ENCODE measurements around the gene SCYL3. TPM values are rescaled to one million over a fixed set of nuclear protein-coding genes. Genes with fewer than 3 reads are reported as not detected.

The SCYL3 gene
- total RNA-seq, 1 donor from 2014 or later, result 8.1 TPM

DNA sequence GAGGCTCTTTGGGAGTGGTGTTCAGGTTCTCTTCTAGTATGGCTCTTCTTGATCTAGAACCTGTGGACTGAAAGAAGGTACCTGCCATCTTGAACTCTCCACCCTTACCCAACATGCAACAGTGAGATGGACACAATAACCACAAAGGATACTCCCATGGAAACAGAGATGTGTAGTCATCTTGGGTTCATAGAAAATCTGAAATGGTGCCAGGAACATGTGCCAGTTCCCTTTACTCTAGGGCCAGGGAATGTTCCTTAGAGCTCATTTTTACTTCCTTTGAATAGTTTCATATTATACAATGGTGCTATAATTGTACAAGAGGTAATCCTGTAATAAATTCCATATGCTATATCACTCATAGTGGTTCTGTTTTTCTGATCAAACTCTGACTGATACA lies 13.2 kb upstream of the SCYL3 start:
- TF ChIP-seq CTCF (conservative IDR thresholded peaks at IDR 0.05), result no peak
- Mint-ChIP-seq H3K9me3 (peaks cover 2% of the 10 kb centered on the region), H3K36me3 (ENCODE audit: low read depth) (no peaks in the 10 kb centered on the region), H3K27me3 (ENCODE audit: low read depth) (peaks cover 16% of the 10 kb centered on the region), H3K4me3 (no peak overlapping the region), H3K27ac (ENCODE audit: unreplicated experiment) (no peak overlapping the region), H3K4me1 (no peaks in the 10 kb centered on the region)
- no peak for DNase-seq (ENCODE audit: low read depth, low spot score)

- H3K27ac Mint-ChIP-seq (ENCODE audit: unreplicated experiment), result no peak overlapping the region
- DNase-seq (ENCODE audit: low read depth, low spot score), result no peak
- H3K4me1 Mint-ChIP-seq, result no peaks in the 10 kb centered on the region
- no peak overlapping the region for H3K4me3 Mint-ChIP-seq
- TF ChIP-seq CTCF (conservative IDR thresholded peaks at IDR 0.05), result no peak
- H3K36me3 Mint-ChIP-seq (ENCODE audit: low read depth), result no peaks in the 10 kb centered on the region
- peaks cover 30% of the 10 kb centered on the region for H3K27me3 Mint-ChIP-seq (ENCODE audit: low read depth)
- peaks cover 2% of the 10 kb centered on the region for H3K9me3 Mint-ChIP-seq
Measured at GRCh38 chr1:169904834-169905233, 11.1 kb upstream of the SCYL3 start.

DNA sequence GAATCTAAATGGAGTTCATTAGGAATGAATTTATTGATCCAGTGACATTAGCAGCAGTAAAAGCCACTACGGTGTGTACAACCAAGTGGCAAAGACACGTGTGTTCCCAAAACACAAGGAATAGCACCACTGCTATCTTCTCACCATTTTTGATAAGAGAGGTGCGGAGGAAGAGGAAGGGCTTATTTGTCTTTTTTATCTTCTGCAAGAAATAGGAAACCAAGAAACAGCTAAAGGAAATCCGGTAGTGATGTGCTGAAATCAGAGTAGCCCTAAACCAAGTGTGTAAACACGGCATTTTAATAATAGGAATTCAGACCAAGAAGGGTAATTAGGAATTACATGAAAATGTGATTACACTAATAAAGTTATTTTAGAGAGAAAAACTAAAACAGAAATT lies 9.1 kb upstream of the SCYL3 start:
- Mint-ChIP-seq H3K9me3 (peaks cover 2% of the 10 kb centered on the region), H3K4me1 (no peaks in the 10 kb centered on the region), H3K36me3 (ENCODE audit: low read depth) (no peaks in the 10 kb centered on the region), H3K4me3 (no peak overlapping the region), H3K27me3 (ENCODE audit: low read depth) (peaks cover 46% of the 10 kb centered on the region), H3K27ac (ENCODE audit: unreplicated experiment) (no peak overlapping the region)
- TF ChIP-seq CTCF (conservative IDR thresholded peaks at IDR 0.05), result no peak
- no peak for DNase-seq (ENCODE audit: low read depth, low spot score)

- Mint-ChIP-seq H3K4me1 (no peaks in the 10 kb centered on the region), H3K4me3 (no peak overlapping the region), H3K27ac (ENCODE audit: unreplicated experiment) (no peak overlapping the region), H3K27me3 (ENCODE audit: low read depth) (peaks cover 61% of the 10 kb centered on the region), H3K36me3 (ENCODE audit: low read depth) (no peaks in the 10 kb centered on the region), H3K9me3 (peaks cover 2% of the 10 kb centered on the region)
- no peak for TF ChIP-seq CTCF (conservative IDR thresholded peaks at IDR 0.05)
- DNase-seq (ENCODE audit: low read depth, low spot score), result no peak
Measured at GRCh38 chr1:169901115-169901514, 7.4 kb upstream of the SCYL3 start.

DNA sequence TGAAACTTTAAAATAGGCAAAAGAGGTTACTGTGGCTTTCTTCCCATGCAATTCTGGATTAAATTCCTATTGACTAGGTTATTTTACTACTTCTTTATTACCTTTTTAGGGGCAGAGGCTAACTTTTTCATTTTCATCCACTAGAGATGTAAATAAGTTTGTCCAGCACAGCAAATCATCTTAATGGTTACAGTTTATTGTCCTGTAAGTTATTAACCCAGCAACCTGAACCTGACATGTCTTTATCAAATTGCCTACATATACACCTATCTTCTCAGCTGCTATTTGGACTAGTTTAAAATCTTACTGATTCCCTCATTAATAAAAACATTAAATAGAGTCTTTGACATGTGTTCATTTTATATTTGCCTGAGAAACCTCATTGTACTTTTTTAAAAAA lies 6.9 kb upstream of the SCYL3 start:
- H3K27me3 Mint-ChIP-seq (ENCODE audit: low read depth), result peaks cover 64% of the 10 kb centered on the region
- no peak for TF ChIP-seq CTCF (conservative IDR thresholded peaks at IDR 0.05)
- H3K9me3 Mint-ChIP-seq, result peaks cover 2% of the 10 kb centered on the region
- no peaks in the 10 kb centered on the region for H3K4me1 Mint-ChIP-seq
- DNase-seq (ENCODE audit: low read depth, low spot score), result no peak
- no peak overlapping the region for H3K27ac Mint-ChIP-seq (ENCODE audit: unreplicated experiment)
- H3K36me3 Mint-ChIP-seq (ENCODE audit: low read depth), result no peaks in the 10 kb centered on the region
- no peak overlapping the region for H3K4me3 Mint-ChIP-seq

Data from neural crest cell (in vitro differentiated cells).